B cell (primary cell): ENCODE results near the gene WFIKKN2. TPM values are rescaled to one million over a fixed set of nuclear protein-coding genes. Genes with fewer than 3 reads are reported as not detected.

ENCODE experiments used
- ATAC-seq: fragments of 200-7000 bp; cut with Tn5 transposase; one replicate; pipeline ENCODE4 v1.10.0; 2021; ENCODE audit warnings: low read depth, mild to moderate bottlenecking, moderate number of reproducible peaks, moderate library complexity
- CTCF ChIA-PET: fragments of 350-600 bp; sonication (Branson Sonifier 250); formaldehyde crosslinking; loops from one replicate; lab custom pipeline; 2021; ENCODE audit warnings: antibody characterized with exemption, inconsistent platforms; lab: Charles Lee
- POLR2A ChIA-PET: fragments of 350-600 bp; sonication (Branson Sonifier 250); formaldehyde crosslinking; loops from one replicate; lab custom pipeline; 2021; ENCODE audit warnings: antibody characterized with exemption; lab: Charles Lee
- DNase-seq: peaks from one replicate; pipeline ENCODE4 v3.0.0; 2013
- H2AFZ ChIP-seq: 2 replicates; pipeline ENCODE4 v1.6.1; 2012; ENCODE audit warnings: mild to moderate bottlenecking, low read depth, low read length; ENCODE audit not compliant: insufficient read depth, poor library complexity, severe bottlenecking
- H3K27ac ChIP-seq, 2 donors: 1 replicate in 1 of 2; 2 replicates in 1 of 2; pipeline ENCODE4 v1.5.1; 2012 to 2013; ENCODE audit warnings: low read length in 2 of 2, mild to moderate bottlenecking in 2 of 2, moderate library complexity in 1 of 2
- H3K27me3 ChIP-seq, 4 experiments: fragments of 200-600 bp in 1 of 4; sonication (generic) in 1 of 4; replicated peaks in 1 of 4; 1 replicate in 2 of 4; 2 replicates in 2 of 4; pipeline versions ENCODE4 v1.6.1 to v1.7.0; 2013 to 2016; ENCODE audit warnings: low read length in 3 of 4, mild to moderate bottlenecking in 2 of 4, mixed read lengths in 1 of 4, moderate library complexity in 1 of 4; ENCODE audit not compliant: insufficient read depth in 4 of 4, control insufficient read depth in 3 of 4; ENCODE audit errors: control extremely low read depth in 1 of 4
- H3K36me3 ChIP-seq, 2 experiments: replicated peaks in 1 of 2; 1 replicate in 1 of 2; 2 replicates in 1 of 2; pipeline versions ENCODE4 v1.6.1 to v1.7.1; 2013; ENCODE audit warnings: low read length in 1 of 2; ENCODE audit not compliant: insufficient read depth in 2 of 2, control insufficient read depth in 1 of 2; ENCODE audit errors: control extremely low read depth in 1 of 2, extremely low read depth in 1 of 2
- H3K4me1 ChIP-seq, 2 donors: fragments of 200-600 bp in 1 of 2; sonication (generic) in 1 of 2; 1 replicate in 1 of 2; 2 replicates in 1 of 2; pipeline versions ENCODE4 v1.5.1 to v1.6.1; 2013 to 2017; ENCODE audit warnings: low read length in 2 of 2; ENCODE audit not compliant: control insufficient read depth in 2 of 2, insufficient read depth in 2 of 2
- H3K4me2 ChIP-seq: replicated peaks from 2 replicates; pipeline ENCODE3; 2012; ENCODE audit warnings: mild to moderate bottlenecking, low read depth, low read length; ENCODE audit not compliant: poor library complexity, severe bottlenecking
- H3K4me3 ChIP-seq, 5 experiments: fragments of 200-600 bp in 1 of 5; sonication (generic) in 1 of 5; 1 replicate in 3 of 5; 2 replicates in 2 of 5; pipeline versions ENCODE4 v1.5.1 to v1.7.0; 2011 to 2016; ENCODE audit warnings: low read length in 4 of 5, mild to moderate bottlenecking in 4 of 5, low read depth in 2 of 5, control low read depth in 1 of 5, moderate library complexity in 1 of 5; ENCODE audit not compliant: insufficient read depth in 1 of 5; ENCODE audit errors: control extremely low read depth in 1 of 5, extremely low read depth in 1 of 5
- H3K79me2 ChIP-seq: fragments of 200-600 bp; sonication (generic); one replicate; pipeline ENCODE4 v1.6.0; 2016; ENCODE audit warnings: low read length; ENCODE audit not compliant: control insufficient read depth, insufficient read depth
- H3K9ac ChIP-seq: fragments of 200-600 bp; sonication (generic); 2 replicates; pipeline ENCODE4 v1.6.1; 2017; ENCODE audit warnings: mild to moderate bottlenecking, low read length, moderate library complexity
- H3K9me3 ChIP-seq, 3 donors: one replicate each; pipeline versions ENCODE4 v1.6.1 to v1.7.1; 2013; ENCODE audit warnings: low read length in 2 of 3; ENCODE audit not compliant: control insufficient read depth in 2 of 3, insufficient read depth in 1 of 3; ENCODE audit errors: control extremely low read depth in 1 of 3
- H4K20me1 ChIP-seq: 2 replicates; pipeline ENCODE4 v1.6.0; 2012; ENCODE audit warnings: mild to moderate bottlenecking, low read length; ENCODE audit not compliant: insufficient read depth, control insufficient read depth, poor library complexity, severe bottlenecking
- H3K27ac Mint-ChIP-seq: one replicate; pipeline ENCODE4 v1.8.0; 2021; ENCODE audit warnings: mixed read lengths
- H3K27me3 Mint-ChIP-seq: one replicate; pipeline ENCODE4 v1.8.0; 2021; ENCODE audit warnings: mixed read lengths
- H3K4me1 Mint-ChIP-seq: one replicate; pipeline ENCODE4 v1.8.0; 2021; ENCODE audit warnings: mixed read lengths
- H3K4me3 Mint-ChIP-seq: one replicate; pipeline ENCODE4 v1.8.0; 2021; ENCODE audit warnings: mixed read lengths
- H3K9me3 Mint-ChIP-seq: one replicate; pipeline ENCODE4 v1.8.0; 2022; ENCODE audit warnings: mixed read lengths; ENCODE audit not compliant: insufficient read depth
- EZH2 ChIP-seq: IDR thresholded peaks from 2 replicates; pipeline ENCODE4 v1.6.1; 2012; ENCODE audit warnings: borderline replicate concordance, low read depth, mild to moderate bottlenecking, moderate library complexity, low read length; ENCODE audit not compliant: insufficient read depth, poor library complexity, severe bottlenecking
- WGBS: methylation state at CpG from one replicate; pipeline ENCODE4 v1.1.5; 2013; ENCODE audit warnings: missing lambda C conversion rate; ENCODE audit not compliant: insufficient coverage; 5-methylcytosine and 5-hydroxymethylcytosine counted together
- intact Hi-C: fragments of 100-400 bp; cut with micrococcal nuclease; formaldehyde crosslinking; loops from one replicate; pipeline ENCODE4 v1.10.0; 2022
- polyA plus RNA-seq: library from polyadenylated mRNA; depleted of rRNA; stranded (reverse); fragments of >200 nt; gene quantifications from 2 replicates; pipeline ENCODE4 v1.2.3, GENCODE V29; 2012
- total RNA-seq, 2 donors: library from RNA; stranded (reverse); fragments of 120-200 nt in 1 of 2; gene quantifications; 1 replicate in 1 of 2; 2 replicates in 1 of 2; pipeline versions ENCODE4 v1.2.3 to v1.2.4, GENCODE V29; 2013 to 2022
- TF ChIP-seq, protein P1 (sequence below): fragments of 200-600 bp; IDR thresholded peaks from one replicate; pipeline ENCODE4 v1.8.0; 2022; ENCODE audit warnings: antibody characterized with exemption, mild to moderate bottlenecking

The WFIKKN2 gene
- total and polyA plus RNA-seq, 2 donors (not counting 1 experiment from before 2014, with no cell fraction given), result not detected

GRCh38 chr17:50881182-50881581 lies 45.8 kb downstream of the WFIKKN2 start:
- Histone ChIP-seq H3K4me3 (no peak overlapping the region), H3K36me3 (no peaks in the 10 kb centered on the region), H3K27ac (no peak overlapping the region), H2AFZ (no peak overlapping the region), H4K20me1 (no peaks in the 10 kb centered on the region), H3K9ac (no peak overlapping the region), H3K4me2 (no peak overlapping the region), H3K79me2 (no peaks in the 10 kb centered on the region), H3K4me1 (peaks cover 8 to 11% of the 10 kb centered on the region in 2 donors), H3K27me3 (no peaks in the 10 kb centered on the region), H3K9me3 (peaks cover 0 to 7% (median 1%) of the 10 kb centered on the region in 3 donors)
- DNase-seq (no peak), ATAC-seq (no peak)
- Mint-ChIP-seq H3K9me3 (no peaks in the 10 kb centered on the region), H3K27ac (no peak overlapping the region), H3K27me3 (no peaks in the 10 kb centered on the region), H3K4me3 (no peak overlapping the region), H3K4me1 (peaks cover 13% of the 10 kb centered on the region)
- ChIA-PET CTCF (interaction anchor here (1.4 kb wide), 1 partner anchor 77 kb away, joined by 3 read pairs; no protein-coding TSS in a partner anchor), POLR2A (interaction anchor here (0.6 kb wide), 1 partner anchor 10 kb away, joined by 8 read pairs; no protein-coding TSS in a partner anchor)
- WGBS, result no CpG with 5 or more reads among the region's 2 CpGs
- intact Hi-C loops, result no loop called here
- TF ChIP-seq EZH2, result no peak
- TF ChIP-seq, protein P1, sequence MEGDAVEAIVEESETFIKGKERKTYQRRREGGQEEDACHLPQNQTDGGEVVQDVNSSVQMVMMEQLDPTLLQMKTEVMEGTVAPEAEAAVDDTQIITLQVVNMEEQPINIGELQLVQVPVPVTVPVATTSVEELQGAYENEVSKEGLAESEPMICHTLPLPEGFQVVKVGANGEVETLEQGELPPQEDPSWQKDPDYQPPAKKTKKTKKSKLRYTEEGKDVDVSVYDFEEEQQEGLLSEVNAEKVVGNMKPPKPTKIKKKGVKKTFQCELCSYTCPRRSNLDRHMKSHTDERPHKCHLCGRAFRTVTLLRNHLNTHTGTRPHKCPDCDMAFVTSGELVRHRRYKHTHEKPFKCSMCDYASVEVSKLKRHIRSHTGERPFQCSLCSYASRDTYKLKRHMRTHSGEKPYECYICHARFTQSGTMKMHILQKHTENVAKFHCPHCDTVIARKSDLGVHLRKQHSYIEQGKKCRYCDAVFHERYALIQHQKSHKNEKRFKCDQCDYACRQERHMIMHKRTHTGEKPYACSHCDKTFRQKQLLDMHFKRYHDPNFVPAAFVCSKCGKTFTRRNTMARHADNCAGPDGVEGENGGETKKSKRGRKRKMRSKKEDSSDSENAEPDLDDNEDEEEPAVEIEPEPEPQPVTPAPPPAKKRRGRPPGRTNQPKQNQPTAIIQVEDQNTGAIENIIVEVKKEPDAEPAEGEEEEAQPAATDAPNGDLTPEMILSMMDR, result no peak

- Histone ChIP-seq H4K20me1 (no peaks in the 10 kb centered on the region), H3K9ac (no peak overlapping the region), H3K36me3 (no peaks in the 10 kb centered on the region), H3K79me2 (no peaks in the 10 kb centered on the region), H3K9me3 (peaks cover 0 to 7% (median 1%) of the 10 kb centered on the region in 3 donors), H3K27me3 (no peaks in the 10 kb centered on the region), H3K4me3 (no peak overlapping the region), H2AFZ (no peak overlapping the region), H3K4me2 (no peak overlapping the region), H3K4me1 (peaks cover 8 to 11% of the 10 kb centered on the region in 2 donors), H3K27ac (no peak overlapping the region)
- no peak for ATAC-seq
- POLR2A ChIA-PET, result interaction anchor here (2.6 kb wide), 1 partner anchor 16 kb away, joined by 20 read pairs; the partner anchor contains the start of gene TOB1
- TF ChIP-seq, protein P1, result no peak
- TF ChIP-seq EZH2, result no peak
- Mint-ChIP-seq H3K4me1 (peaks cover 13% of the 10 kb centered on the region), H3K4me3 (no peak overlapping the region), H3K27ac (no peak overlapping the region), H3K27me3 (no peaks in the 10 kb centered on the region), H3K9me3 (no peaks in the 10 kb centered on the region)
- intact Hi-C loops, result no loop called here
- DNase-seq, result no peak
- 99% methylated on average over 5 of the region's 7 CpGs for WGBS
- CTCF ChIA-PET, result interaction anchor here (1.6 to 1.9 kb wide), 2 partner anchors 16 to 31 kb away, joined by 4 to 9 read pairs; partner anchors contain the start of gene TOB1
Measured at GRCh38 chr17:50882851-50883250, 47.5 kb downstream of the WFIKKN2 start.
